Osteocyte (in vitro differentiated cells): ENCODE data around the gene DCAF6. TPM values are rescaled to one million over a fixed set of nuclear protein-coding genes. Genes with fewer than 3 reads are reported as not detected.

Experiments used
- DNase-seq: peaks from one replicate; pipeline ENCODE4 v3.0.0; 2021; ENCODE audit warnings: mixed read lengths; ENCODE audit not compliant: unreplicated experiment; ENCODE audit errors: extremely low spot score
- H3K27ac Mint-ChIP-seq: one replicate; pipeline ENCODE4 v1.8.0; 2021; ENCODE audit warnings: mild to moderate bottlenecking, mixed read lengths; ENCODE audit not compliant: unreplicated experiment
- H3K27me3 Mint-ChIP-seq: one replicate; pipeline ENCODE4 v1.8.0; 2021; ENCODE audit warnings: mixed read lengths; ENCODE audit not compliant: unreplicated experiment
- H3K36me3 Mint-ChIP-seq: one replicate; pipeline ENCODE4 v1.8.0; 2021; ENCODE audit warnings: mixed read lengths; ENCODE audit not compliant: unreplicated experiment
- H3K4me1 Mint-ChIP-seq: one replicate; pipeline ENCODE4 v1.8.0; 2021; ENCODE audit warnings: mixed read lengths; ENCODE audit not compliant: unreplicated experiment
- H3K4me3 Mint-ChIP-seq: one replicate; pipeline ENCODE4 v1.8.0; 2021; ENCODE audit warnings: mild to moderate bottlenecking, moderate library complexity, mixed read lengths; ENCODE audit not compliant: unreplicated experiment
- H3K9me3 Mint-ChIP-seq: one replicate; pipeline ENCODE4 v1.8.0; 2021; ENCODE audit warnings: mixed read lengths; ENCODE audit not compliant: unreplicated experiment
- CTCF ChIP-seq: fragments of 200-600 bp; sonication (generic); IDR thresholded peaks from 2 replicates; pipeline ENCODE4 v1.5.0; 2021; ENCODE audit warnings: antibody characterized with exemption, mild to moderate bottlenecking, moderate library complexity
- total RNA-seq: library from RNA; stranded (reverse); gene quantifications from 2 replicates; pipeline ENCODE4 v1.2.1, GENCODE V29; 2021

The DCAF6 gene
- total RNA-seq, 1 donor from 2014 or later, result 56.8 TPM

GRCh38 chr1:168000656-168001055 is 64.2 kb downstream of the DCAF6 start:
- no peaks in the 10 kb centered on the region for H3K27me3 Mint-ChIP-seq
- H3K4me1 Mint-ChIP-seq, result peaks cover 2% of the 10 kb centered on the region
- peaks cover 35% of the 10 kb centered on the region for H3K36me3 Mint-ChIP-seq
- DNase-seq, result no peak
- no peak overlapping the region for H3K4me3 Mint-ChIP-seq
- TF ChIP-seq CTCF, result no peak
- H3K27ac Mint-ChIP-seq, result no peak overlapping the region
- no peaks in the 10 kb centered on the region for H3K9me3 Mint-ChIP-seq

- Mint-ChIP-seq H3K27me3 (no peaks in the 10 kb centered on the region), H3K4me1 (peaks cover 2% of the 10 kb centered on the region), H3K36me3 (peaks cover 33% of the 10 kb centered on the region), H3K27ac (no peak overlapping the region), H3K9me3 (no peaks in the 10 kb centered on the region), H3K4me3 (no peak overlapping the region)
- TF ChIP-seq CTCF, result no peak
- no peak for DNase-seq
Observed at GRCh38 chr1:168001213-168001612, 64.7 kb downstream of the DCAF6 start.

GRCh38 chr1:168004531-168004930 is 68.0 kb downstream of the DCAF6 start:
- Mint-ChIP-seq H3K9me3 (no peaks in the 10 kb centered on the region), H3K27me3 (no peaks in the 10 kb centered on the region), H3K4me1 (peaks cover 2% of the 10 kb centered on the region), H3K36me3 (peaks cover 49% of the 10 kb centered on the region), H3K4me3 (no peak overlapping the region), H3K27ac (no peak overlapping the region)
- TF ChIP-seq CTCF, result no peak
- DNase-seq, result no peak

- Mint-ChIP-seq H3K27ac (no peak overlapping the region), H3K9me3 (no peaks in the 10 kb centered on the region), H3K36me3 (peaks cover 47% of the 10 kb centered on the region), H3K27me3 (no peaks in the 10 kb centered on the region), H3K4me1 (peaks cover under 1% of the 10 kb centered on the region), H3K4me3 (no peak overlapping the region)
- no peak for TF ChIP-seq CTCF
- DNase-seq, result no peak
Observed at GRCh38 chr1:168005529-168005928, 69.0 kb downstream of the DCAF6 start.

- H3K27me3 Mint-ChIP-seq, result no peaks in the 10 kb centered on the region
- no peak for DNase-seq
- H3K27ac Mint-ChIP-seq, result no peak overlapping the region
- no peaks in the 10 kb centered on the region for H3K4me1 Mint-ChIP-seq
- no peak for TF ChIP-seq CTCF
- no peaks in the 10 kb centered on the region for H3K9me3 Mint-ChIP-seq
- H3K36me3 Mint-ChIP-seq, result peaks cover 45% of the 10 kb centered on the region
- H3K4me3 Mint-ChIP-seq, result no peak overlapping the region
Observed at GRCh38 chr1:168007691-168008090, 71.2 kb downstream of the DCAF6 start.
